Left hindlimb (tissue), 1 donor: Measurements from ENCODE around the gene CDH12.

Experiments used
- DNase-seq: peaks from one replicate; pipeline ENCODE4 v3.0.0-alpha.2; 2018

Gene CDH12

GRCh38 chr5:21919414-21920022, 933.6 kb downstream of the CDH12 start:
- DNase-seq: no peak

DNA sequence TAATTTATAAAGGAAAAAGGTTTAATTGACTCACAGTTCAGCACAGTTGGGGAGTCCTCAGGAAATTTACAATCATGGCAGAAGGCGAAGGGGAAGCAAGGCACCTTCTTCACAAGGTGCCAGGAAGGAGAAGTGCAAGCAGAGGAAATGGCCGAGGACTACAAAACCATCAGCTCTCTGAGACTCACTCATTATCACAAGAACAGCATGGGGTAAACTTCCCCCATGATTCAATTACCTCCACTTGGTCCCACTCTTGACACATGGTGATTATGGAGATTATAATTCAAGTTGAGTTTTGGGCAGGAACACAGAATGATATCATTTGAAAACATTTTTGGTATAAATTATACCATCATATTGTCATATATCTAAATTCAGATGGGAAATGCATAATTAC, 934.7 kb downstream of the CDH12 start:
- DNase-seq: no peak

- DNase-seq: no peak
Observed at GRCh38 chr5:21910731-21911130, 942.4 kb downstream of the CDH12 start.

DNA sequence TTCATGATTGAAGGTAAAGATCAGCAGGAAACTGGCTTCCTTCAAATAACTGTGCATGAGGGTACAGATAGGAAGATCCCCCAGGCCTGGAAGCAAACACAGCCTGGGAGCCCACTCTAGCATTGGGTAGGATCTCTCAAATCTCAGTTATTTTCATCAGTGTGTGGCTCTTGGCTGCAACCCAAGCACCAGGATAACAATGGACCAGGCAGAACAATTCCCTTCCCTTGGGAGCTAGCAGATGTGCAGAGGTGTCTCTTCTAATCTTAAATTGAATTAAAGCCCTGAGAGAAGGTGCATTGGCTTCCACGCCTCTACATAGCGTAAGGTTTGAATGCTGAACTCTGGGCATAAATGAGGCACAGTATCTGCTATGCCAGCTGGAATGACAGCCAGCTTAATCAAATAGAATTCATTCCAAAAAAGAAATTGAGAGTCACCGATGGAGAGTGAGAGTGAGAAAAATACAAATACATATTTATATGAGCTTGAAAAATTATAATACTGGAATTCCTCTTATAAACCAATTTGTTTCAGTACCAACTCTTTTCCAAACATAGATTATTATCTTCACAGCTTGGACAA, 957.3 kb downstream of the CDH12 start:
- no peak for DNase-seq

DNA sequence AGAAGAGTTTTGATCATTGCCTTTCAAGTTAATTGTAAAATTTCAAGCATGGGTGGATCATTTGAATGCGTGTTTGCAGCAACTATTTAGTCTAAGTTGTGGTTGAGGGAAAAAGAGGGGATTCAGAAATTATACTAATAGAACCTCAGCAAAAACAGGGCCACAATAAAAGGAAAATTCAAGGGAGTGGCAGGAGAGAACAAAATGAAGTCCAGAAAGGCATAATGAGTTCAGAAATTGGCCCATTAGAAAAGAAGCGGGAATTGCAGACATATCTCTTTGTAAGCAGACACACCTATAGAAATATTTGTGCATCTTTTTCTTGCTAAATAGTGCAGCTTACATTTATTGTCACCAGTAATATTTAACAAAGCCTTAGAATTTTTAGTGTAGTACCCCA, 960.0 kb downstream of the CDH12 start:
- DNase-seq: no peak

DNA sequence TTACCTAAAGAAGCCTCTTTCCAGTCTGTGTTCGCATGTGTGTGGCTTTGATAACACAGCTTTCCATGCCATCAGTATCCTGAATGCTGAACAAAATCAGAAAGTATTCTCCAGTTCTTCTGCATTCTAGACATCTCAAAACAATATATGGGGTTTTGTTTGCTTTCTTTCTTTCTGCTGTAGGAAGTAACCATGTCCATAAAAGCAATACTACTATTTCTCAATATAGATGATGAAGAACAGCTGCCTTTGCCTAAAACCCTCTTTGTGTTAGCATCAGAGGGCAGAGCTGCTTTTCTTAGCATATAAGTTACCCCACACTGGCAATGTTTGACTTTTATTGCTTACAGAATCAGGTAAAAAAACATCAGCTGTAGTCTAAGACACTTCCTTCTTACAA, 963.6 kb downstream of the CDH12 start:
- DNase-seq: no peak

DNA sequence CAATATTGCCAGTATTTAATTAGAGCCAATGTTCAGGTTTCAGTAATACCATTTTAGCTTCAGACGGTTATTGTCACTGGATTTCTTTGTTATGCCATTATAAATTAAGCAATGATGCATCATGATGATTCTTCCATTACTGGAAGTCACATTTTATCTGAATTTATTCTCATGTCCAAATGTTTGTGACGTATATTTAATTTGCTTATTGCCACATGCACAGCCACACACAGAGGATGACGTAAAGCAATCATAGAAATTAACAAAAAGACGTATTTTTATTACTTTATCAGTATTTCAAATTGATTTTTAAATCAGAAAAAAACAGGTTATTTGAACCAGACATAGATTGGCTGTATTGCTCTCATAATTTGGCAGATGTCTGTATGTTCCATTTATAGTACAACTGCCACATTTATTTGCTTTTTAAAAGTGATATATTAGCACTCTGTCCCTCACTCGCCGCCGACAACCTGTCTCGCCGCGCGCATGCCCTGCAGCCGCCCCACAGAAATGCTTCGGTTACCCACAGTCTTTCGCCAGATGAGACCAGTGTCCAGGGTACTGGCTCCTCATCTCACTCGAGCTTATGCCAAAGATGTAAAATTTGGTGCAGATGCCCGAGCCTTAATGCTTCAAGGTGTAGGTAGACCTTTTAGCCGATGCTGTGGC, 970.9 kb downstream of the CDH12 start:
- DNase-seq: no peak

GRCh38 chr5:21880164-21880563, 973.0 kb downstream of the CDH12 start:
- DNase-seq: no peak

GRCh38 chr5:21862986-21863385, 990.2 kb downstream of the CDH12 start:
- no peak for DNase-seq

DNA sequence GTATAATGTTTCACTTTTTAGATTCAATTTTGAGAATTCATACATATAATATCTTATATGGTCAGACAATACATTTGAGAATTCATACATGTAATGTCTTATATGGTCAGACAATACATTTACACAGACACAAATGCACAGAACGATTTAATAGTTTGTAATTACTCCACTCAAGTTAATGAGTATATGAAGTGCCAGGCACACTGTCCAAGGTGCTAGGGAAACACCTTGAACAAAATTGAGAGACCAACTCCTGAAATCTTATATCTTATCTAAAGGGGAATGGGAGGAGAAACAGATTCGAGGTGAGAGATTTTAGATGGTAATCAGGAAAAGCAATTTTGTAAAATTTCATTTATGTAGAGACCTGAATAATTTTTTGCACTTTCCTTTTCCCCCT, 994.7 kb downstream of the CDH12 start:
- DNase-seq: no peak

DNA sequence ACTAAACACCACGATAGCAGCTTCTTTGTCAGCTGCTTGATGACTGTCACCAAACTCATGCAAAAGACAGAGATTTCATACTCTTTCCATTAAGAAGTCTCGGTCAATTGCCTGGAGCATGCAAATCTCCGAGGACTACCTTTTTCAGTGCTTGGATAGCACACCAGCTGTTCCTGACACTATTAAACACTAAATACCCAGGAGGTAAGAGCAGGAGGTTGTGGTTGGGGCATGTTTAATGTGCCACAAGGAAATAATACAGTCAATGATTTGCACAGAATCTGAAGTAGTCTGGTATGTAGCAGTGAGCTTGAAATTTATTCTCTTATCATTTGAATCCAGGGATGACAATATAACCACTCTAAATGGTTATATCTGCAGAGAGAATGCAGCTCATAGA, 996.2 kb downstream of the CDH12 start:
- no peak for DNase-seq

DNA sequence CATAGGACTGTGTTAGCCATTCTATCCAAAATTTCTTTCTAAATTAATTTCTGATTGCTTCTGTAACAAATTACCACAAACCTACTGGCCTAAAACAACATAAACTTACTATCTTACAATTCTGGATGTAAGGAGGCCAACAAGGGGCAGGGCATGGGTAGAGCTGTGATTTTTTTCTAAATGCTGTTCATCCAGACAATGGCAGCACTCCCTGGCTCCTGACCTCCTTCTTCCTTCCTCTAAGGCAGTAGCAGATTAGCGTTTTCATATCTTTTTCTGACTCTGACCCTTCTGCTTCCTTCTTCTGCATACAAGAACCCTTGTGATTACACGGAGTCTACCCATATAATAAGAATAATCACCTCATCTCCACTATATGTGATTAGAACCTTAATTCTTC, 1005.8 kb downstream of the CDH12 start:
- no peak for DNase-seq

DNA sequence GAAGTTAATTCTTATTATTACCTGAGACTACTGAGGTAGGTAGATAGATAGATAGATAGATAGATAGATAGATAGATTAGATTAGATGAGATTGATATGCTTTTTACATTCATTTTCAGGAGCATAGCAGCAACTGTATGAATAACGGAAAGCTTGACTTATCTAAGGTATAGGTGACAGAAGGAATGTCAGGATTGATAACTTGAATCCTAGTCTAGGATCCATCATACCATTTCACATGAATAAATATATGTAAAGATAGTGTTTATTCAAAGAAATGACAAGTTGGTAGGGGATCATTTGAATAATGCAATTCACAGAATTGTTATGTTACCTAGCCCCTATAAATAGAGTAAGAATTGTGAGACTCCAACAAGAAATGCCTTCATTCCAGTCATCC, 1008.2 kb downstream of the CDH12 start:
- no peak for DNase-seq

GRCh38 chr5:21834863-21835262, 1018.3 kb downstream of the CDH12 start:
- no peak for DNase-seq

- no peak for DNase-seq
Observed at GRCh38 chr5:21831145-21831787, 1021.9 kb downstream of the CDH12 start.

GRCh38 chr5:21826884-21827283, 1026.3 kb downstream of the CDH12 start:
- DNase-seq: no peak

DNA sequence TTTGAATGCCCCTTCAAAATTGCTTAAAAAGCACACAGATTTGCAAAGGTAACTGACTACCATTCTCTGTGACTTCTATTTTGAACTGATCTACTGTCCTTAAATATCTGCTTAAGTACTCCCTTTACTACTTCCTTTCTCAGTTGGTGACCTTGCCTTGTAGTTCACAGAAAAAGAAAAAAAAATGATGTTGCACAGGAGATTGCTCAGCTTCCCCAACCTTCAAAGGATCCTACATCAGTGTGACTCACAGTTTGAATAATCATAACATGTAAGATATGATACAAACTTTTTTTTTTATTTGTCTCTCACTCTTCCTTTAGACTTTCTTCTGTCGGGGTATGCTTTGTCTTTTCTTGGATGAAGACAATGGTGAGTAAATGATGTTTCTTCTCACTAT, 1029.6 kb downstream of the CDH12 start:
- DNase-seq: no peak

- DNase-seq: no peak
Observed at GRCh38 chr5:21823076-21823574, 1030.0 kb downstream of the CDH12 start.

- DNase-seq: no peak
Observed at GRCh38 chr5:21820527-21820926, 1032.6 kb downstream of the CDH12 start.

DNA sequence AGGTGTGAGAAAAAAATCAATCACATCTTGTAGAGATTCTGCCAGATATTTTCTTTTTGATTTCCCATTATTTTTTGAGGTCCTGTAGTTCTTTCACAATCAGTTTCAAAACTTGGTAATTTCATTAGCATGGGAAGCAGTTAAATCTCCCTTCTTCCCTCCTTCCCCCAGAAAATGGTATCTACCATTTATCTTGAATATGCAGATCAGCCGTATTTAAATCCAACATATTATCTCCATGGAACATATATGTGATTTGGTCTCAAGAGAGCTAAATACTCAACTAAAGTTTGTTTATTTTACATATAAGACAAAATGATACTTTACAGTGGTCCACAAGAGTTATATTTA, 1034.8 kb downstream of the CDH12 start:
- DNase-seq: no peak

DNA sequence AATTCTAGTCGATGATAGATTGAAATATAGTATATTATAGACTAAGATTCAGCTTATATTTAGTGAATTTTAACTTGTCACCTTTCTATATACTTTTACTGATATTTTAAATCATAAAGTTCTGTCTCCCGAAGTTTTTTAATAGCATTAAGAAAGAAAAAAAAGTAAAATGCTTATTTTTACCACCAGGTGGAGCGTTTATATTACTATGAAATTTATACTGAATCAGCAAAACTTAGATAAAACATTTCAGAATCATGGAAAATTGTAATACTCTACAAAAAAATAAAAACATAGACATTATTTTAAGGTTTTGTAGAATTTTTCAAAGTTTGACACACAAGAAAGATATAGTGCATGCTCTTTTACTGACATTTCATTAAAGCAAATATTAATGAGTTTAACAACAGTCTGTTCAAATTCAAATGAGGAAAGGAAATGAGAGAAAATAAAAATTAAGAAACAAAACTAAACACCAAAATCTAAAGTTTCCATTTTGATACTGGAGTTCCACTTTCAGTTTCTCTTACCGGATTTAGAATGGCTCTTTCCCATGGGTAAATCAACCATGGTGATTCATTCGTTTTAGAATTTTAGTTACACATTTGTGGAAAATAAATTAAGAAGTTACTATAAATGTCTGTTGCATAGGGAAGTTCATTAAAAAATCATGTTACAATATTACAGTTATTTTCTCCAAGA, 1035.3 kb downstream of the CDH12 start:
- no peak for DNase-seq

DNA sequence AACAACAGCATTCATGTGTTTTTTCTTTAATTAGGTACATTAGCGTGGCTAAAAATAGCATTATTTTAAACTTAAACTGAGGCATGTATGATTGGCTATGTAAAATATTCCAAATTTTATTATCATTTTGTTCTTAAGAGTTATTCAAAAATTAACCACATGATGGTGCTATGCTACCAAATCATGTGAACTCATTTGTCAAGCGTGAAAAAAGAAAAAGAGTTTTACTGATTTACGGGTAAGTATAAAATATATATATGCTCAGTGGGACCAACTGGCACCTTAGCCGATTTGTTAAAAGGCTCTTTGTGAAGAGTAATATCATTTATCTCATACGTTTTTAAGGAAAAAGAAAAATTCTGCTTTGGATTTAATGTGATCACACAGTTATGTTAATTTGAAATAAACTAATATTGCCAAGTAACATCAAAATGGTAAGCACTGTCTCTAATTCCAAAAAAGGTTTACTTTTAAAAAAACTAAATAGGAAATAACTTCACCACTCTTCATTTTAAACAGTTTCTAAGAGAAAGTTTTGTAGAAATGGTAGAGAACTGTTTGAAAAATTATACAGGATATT, 1042.3 kb downstream of the CDH12 start:
- no peak for DNase-seq

GRCh38 chr5:21809611-21810010, 1043.5 kb downstream of the CDH12 start:
- no peak for DNase-seq
